Subcutaneous abdominal adipose tissue (tissue), 5 donors: Measurements from ENCODE around the gene H3-3A.

Experiments used
- H3K27ac ChIP-seq: one replicate; pipeline ENCODE4 v1.7.0; 2013; ENCODE audit warnings: low read depth, mild to moderate bottlenecking, inconsistent platforms, low read length, moderate library complexity
- H3K27me3 ChIP-seq, 5 donors: one replicate each; pipeline ENCODE4 v1.7.0; 2013; ENCODE audit warnings: low read length in 5 of 5, inconsistent platforms in 1 of 5; ENCODE audit not compliant: control insufficient read depth in 5 of 5, insufficient read depth in 4 of 5
- H3K36me3 ChIP-seq, 5 donors: one replicate each; pipeline ENCODE4 v1.7.0; 2013; ENCODE audit warnings: low read length in 5 of 5; ENCODE audit not compliant: control insufficient read depth in 5 of 5, insufficient read depth in 5 of 5
- H3K4me1 ChIP-seq, 5 donors: one replicate each; pipeline ENCODE4 v1.7.0; 2013; ENCODE audit warnings: low read length in 5 of 5, mild to moderate bottlenecking in 3 of 5, moderate library complexity in 1 of 5; ENCODE audit not compliant: control insufficient read depth in 5 of 5, insufficient read depth in 5 of 5
- H3K4me3 ChIP-seq, 5 donors: one replicate each; pipeline ENCODE4 v1.7.0; 2013; ENCODE audit warnings: low read length in 5 of 5, low read depth in 1 of 5
- H3K9ac ChIP-seq, 5 donors: one replicate each; pipeline ENCODE4 v1.7.0; 2013; ENCODE audit warnings: low read length in 5 of 5, mild to moderate bottlenecking in 4 of 5, moderate library complexity in 3 of 5
- H3K9me3 ChIP-seq, 5 donors: one replicate each; pipeline ENCODE4 v1.7.0; 2013; ENCODE audit warnings: low read length in 5 of 5; ENCODE audit not compliant: control insufficient read depth in 5 of 5
- donor health status: healthy.
- donor health status: healthy.
- donor health status: healthy.
- donor health status: healthy.
- donor health status: healthy.

H3-3A gene

DNA sequence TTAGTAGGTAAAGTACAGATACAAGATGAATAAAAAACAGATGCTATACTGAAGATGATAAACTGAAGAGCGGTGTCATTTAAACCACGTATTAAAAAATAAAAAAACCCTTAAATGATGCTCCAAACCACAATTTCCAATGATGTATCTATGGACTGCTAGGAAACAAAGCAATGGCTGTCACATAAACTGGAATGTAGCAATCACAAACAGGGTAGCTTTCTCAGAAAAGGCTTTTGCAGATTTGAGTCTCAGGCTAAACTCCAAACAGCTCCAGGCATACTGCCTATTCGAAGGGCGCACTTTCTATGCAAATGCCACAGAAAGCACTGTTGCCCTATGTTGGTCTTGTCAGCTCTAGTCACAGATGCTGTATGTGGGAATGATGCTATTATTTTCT, 12.4 kb upstream of the H3-3A start:
- no peak overlapping the region for H3K27ac ChIP-seq
- H3K9ac ChIP-seq = no peak overlapping the region
- no peaks in the 10 kb centered on the region for H3K27me3 ChIP-seq
- H3K4me3 ChIP-seq = no peak overlapping the region
- H3K36me3 ChIP-seq = peaks cover 0 to 3% (median 2%) of the 10 kb centered on the region in 5 donors
- H3K4me1 ChIP-seq = peaks cover 0 to 10% (median 0%) of the 10 kb centered on the region in 5 donors
- no peaks in the 10 kb centered on the region for H3K9me3 ChIP-seq

DNA sequence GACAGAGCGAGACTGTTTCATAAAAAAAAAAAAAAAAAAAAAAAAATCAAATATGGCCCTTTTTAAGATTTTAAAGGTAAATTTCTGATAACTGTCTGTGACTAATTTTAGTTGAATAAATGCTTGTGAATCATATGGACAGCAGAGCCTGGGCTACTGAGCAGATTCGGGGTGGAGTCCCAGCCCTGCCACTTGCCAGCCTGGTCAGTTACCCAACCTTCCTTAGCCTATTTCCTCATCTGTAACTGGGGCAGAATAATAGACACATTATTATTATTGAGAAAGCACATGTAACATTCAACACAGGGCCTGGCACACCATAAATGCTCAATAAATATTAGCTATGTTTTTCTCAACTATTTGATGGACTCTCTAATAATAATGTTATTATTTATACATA, 11.2 kb upstream of the H3-3A start:
- Histone ChIP-seq H3K36me3 (peaks cover 3 to 8% (median 6%) of the 10 kb centered on the region in 5 donors), H3K9ac (no peak overlapping the region), H3K27me3 (no peaks in the 10 kb centered on the region), H3K9me3 (no peaks in the 10 kb centered on the region), H3K27ac (no peak overlapping the region), H3K4me3 (no peak overlapping the region), H3K4me1 (peaks cover 0 to 10% (median 0%) of the 10 kb centered on the region in 5 donors)

DNA sequence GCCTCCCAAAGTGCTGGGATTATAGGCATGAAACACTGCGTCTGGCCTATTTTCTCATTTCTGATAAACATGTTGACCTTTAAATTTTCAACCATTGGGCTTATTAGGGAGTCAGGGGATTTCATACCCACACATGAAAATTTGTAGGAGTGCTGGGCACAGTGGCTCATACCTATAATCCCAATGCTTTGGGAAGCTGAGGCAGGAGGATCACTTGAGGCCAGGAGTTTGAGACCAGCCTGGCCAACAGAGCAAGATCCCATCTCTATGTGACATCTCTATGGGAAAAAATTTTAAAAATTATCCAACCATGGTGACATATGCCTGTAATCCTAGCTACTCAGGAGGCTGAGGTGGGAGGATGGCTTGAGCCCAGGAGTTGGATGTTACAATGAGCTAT, 10.5 kb upstream of the H3-3A start:
- Histone ChIP-seq H3K36me3 (peaks cover 3 to 10% (median 7%) of the 10 kb centered on the region in 5 donors), H3K4me1 (peaks cover 0 to 8% (median 0%) of the 10 kb centered on the region in 5 donors), H3K9me3 (no peaks in the 10 kb centered on the region), H3K27me3 (no peaks in the 10 kb centered on the region), H3K9ac (no peak overlapping the region), H3K4me3 (no peak overlapping the region), H3K27ac (no peak overlapping the region)

DNA sequence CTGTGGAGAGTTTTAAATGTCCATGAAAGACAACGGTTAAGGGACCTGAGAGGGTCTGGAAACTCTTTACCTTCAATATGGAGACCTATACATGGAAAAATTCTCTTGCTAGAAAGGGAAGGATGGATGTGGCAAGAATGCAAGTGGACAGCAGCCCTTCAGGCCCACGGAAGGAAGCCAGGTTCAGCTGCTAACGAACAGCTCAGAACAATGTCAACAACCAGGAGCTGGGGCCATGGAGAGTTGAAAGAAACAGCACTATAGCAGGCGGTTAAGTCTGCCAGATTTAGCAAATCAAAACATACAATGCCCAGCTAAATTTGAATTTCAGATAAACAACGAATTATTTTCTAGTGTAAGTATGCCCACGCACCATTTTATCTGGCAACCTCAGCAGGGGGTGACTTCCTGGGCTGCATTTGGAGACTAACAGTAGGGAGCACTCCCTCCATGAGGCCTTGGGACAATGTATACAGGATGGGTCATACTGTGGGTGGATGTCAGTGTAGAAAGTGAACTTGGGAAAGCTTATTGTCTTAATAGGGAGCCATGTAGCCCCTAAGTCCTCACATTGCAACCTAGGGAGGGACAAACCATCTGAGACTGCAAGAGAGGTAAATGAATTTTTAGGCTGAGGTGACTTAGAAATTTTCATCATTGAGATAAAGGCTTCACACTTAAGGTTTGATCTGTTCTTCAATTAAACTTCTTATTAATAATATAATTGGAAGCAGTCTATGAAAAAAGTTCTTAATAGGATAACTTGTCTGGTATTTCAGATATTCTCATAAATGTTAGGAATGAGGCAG, 7.8 kb upstream of the H3-3A start:
- H3K9me3 ChIP-seq = no peaks in the 10 kb centered on the region
- H3K27me3 ChIP-seq = no peaks in the 10 kb centered on the region
- no peaks in the 10 kb centered on the region for H3K4me1 ChIP-seq
- H3K27ac ChIP-seq = no peak overlapping the region
- H3K36me3 ChIP-seq = peaks cover 6 to 14% (median 14%) of the 10 kb centered on the region in 5 donors
- H3K9ac ChIP-seq = no peak overlapping the region
- no peak overlapping the region for H3K4me3 ChIP-seq

DNA sequence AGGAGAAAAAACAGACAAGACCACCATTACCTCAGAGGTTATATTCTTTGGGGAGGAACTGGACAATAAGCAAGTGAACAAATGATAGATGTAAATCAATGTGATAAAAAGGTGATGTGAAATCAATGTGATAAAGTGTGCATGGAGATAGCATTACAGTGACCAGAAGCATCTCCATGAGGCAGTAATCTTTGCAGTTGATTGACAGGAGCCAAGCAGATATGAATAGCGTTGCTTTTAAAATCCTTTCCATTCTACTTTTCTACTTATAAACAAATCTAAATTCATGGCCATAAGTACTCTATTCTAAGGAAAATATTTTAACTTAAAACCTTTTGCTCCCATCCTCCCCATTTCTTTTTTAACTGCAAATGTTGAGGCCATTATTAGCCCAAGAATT, 2.8 kb upstream of the H3-3A start:
- Histone ChIP-seq H3K4me3 (no peak overlapping the region), H3K36me3 (peaks cover 4 to 15% (median 11%) of the 10 kb centered on the region in 5 donors), H3K27me3 (no peaks in the 10 kb centered on the region), H3K9me3 (no peaks in the 10 kb centered on the region), H3K4me1 (peaks cover 3 to 17% (median 13%) of the 10 kb centered on the region in 5 donors), H3K27ac (no peak overlapping the region), H3K9ac (no peak overlapping the region)

DNA sequence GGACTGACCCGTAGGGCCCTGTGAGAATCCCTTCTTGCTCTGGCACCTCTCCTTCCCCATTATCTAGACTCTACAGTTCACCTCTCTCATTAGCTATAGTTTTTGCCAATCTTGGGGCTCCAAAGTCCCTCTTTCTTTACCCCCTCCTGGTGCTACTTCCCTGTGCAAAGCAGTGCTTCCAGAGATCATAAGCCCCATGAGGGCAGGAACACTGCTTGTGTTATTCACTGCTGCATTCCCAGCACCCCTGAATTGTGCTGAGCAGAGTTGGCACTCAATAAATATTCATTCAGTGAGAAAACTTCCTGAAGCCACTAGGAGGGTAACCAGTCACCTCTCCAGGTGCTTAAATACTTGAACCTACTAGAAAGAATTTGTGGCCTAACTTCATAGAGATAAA, 2.1 kb upstream of the H3-3A start:
- Histone ChIP-seq H3K27me3 (no peaks in the 10 kb centered on the region), H3K9me3 (no peaks in the 10 kb centered on the region), H3K4me3 (no peak overlapping the region), H3K36me3 (peaks cover 4 to 15% (median 11%) of the 10 kb centered on the region in 5 donors), H3K9ac (no peak overlapping the region), H3K4me1 (peaks cover 8 to 24% (median 20%) of the 10 kb centered on the region in 5 donors), H3K27ac (peak overlapping the region; percentile 92)

DNA sequence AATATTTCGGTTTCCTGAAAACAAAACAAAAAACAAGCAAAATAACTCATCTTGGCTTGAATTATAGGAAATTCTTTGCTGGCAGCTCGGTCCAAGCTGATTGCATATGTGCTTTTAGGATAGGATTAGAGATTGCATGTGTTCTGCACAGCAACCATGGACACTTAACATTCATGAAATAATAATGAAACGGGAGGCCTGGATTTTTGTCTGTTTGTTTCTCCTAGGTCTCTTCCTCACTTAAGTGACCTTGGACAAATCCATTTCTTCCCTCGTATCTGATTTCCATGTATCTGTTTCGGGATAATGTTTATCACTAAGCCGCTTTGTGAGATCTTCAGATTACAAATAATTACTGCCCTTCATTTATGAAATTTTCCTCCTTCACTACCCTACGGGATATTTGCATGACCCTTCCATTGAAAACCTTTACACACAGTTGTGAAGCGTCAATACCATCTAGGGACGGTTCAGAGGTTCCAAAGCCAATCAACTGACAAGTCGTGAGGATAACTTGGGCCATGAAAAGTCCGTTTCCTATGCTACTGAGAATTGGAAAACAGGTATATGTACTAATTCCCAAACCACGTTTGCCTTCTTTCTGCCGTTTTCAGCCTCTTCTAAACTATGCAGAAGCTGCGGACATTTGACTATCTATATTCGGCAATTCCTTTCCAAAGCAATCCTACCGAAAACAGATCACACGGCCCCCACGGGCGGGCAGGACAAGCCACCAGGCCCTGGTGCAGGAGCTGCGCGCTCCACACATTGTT, 1.3 kb upstream of the H3-3A start:
- H3K36me3 ChIP-seq = peaks cover 8 to 18% (median 14%) of the 10 kb centered on the region in 5 donors

DNA sequence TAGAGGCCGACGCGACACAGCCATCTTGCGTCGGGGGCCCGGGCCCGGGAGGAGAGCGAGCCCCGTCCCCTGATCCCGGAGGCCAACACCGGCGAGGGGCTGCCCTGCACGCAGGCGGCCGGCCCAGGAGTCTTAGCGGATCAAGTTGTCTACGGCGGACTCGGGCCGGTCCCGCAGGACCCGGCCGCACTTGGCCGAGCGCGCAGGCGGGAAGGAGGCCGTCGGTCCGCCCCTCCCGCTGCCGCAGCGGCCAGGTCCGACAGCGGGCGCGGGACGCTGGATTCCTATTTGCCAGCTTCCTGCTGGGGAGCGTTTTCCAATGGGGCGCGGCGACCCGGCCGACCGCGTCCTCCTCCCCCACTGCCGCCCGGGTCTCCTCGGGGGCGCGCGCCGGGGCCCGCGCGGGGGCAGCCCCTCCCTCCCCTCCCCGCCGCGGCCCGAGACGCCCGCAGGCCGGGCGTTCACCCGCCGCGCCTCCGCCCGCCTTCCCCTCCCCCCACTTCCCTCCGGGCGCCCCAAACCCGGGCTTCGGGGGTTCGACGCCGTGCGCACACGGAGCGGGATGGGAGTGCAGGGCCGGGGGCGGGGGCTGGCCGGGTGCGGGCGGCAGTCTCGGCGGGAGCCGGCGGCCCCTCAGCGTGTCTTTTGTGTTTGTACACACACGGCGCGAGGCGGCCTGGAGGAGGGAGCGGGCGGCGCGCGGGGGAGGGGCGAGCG, 517 bp upstream of the H3-3A start:
- Histone ChIP-seq H3K9ac (peak overlapping the region; percentile 21 to 78 (median 70)), H3K27ac (peak overlapping the region; percentile 92), H3K4me1 (peaks cover 8 to 40% (median 33%) of the 10 kb centered on the region in 5 donors), H3K36me3 (peaks cover 15 to 22% (median 18%) of the 10 kb centered on the region in 5 donors), H3K27me3 (no peaks in the 10 kb centered on the region), H3K9me3 (no peaks in the 10 kb centered on the region), H3K4me3 (peak overlapping the region; percentile 65 to 84 (median 79))

More for the DNA sequence above, 1.3 kb upstream of the H3-3A start:
- peak overlapping the region; percentile 92 for H3K27ac ChIP-seq
- no peaks in the 10 kb centered on the region for H3K27me3 ChIP-seq
- H3K9ac ChIP-seq = peak overlapping the region; percentile 21 to 78 (median 70)
- peaks cover 8 to 33% (median 28%) of the 10 kb centered on the region in 5 donors for H3K4me1 ChIP-seq
- H3K4me3 ChIP-seq = peak overlapping the region; percentile 65 to 84 (median 79)
- no peaks in the 10 kb centered on the region for H3K9me3 ChIP-seq

DNA sequence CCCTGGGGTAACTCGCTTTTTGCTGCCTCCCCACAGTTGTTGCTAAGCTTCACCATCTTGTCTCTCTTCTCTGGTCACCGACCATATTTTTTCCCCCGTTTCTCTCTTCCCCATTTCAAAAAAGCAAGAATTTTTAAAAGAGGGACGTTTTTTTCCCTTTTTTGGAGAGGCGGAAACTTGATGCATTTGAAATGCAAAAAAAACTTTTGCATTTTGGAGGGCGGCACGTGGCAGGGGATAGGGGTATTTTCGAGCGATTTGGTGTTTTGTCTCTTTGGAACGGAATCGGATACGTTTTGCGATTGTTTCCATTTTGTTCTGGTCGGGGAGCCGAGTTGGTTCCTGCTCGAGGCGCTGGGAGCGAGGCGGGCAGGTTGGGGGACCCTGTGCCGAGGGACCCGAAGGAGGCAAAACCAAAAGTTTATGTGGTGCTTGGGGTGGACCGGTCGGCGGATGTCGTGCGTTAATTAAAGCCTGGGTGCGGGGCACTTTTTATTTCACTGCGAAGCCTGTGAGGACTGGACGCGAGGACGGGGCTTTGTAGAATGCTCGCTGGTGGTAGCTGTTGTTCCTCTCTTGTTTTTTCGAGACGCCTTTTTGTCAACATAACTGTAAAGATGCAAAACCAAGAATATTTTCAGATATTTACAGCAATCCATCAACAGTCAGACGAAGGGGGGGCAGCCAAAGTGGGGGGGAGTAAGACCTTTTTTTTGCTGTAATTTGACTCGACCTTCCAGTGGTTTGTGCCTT, 884 bp downstream of the H3-3A start:
- Histone ChIP-seq H3K4me1 (peaks cover 8 to 43% (median 34%) of the 10 kb centered on the region in 5 donors), H3K36me3 (peaks cover 17 to 29% (median 27%) of the 10 kb centered on the region in 5 donors), H3K9me3 (no peaks in the 10 kb centered on the region), H3K27me3 (no peaks in the 10 kb centered on the region), H3K9ac (peak overlapping the region; percentile 83 to 92 (median 89)), H3K4me3 (peak overlapping the region; percentile 83 to 94 (median 90)), H3K27ac (peak overlapping the region; percentile 94)
